Heart left ventricle (tissue), 16 donors: ENCODE data around the gene NOS1AP. TPM values are rescaled to one million over a fixed set of nuclear protein-coding genes. Genes with fewer than 3 reads are reported as not detected.
"Not testable (repeated sequence)": the region's sequence is repeated elsewhere in the genome, so short reads cannot be mapped to it uniquely, and the experiment has no call there.

Experiments used
- ATAC-seq, 4 donors: fragments of 200-7000 bp; cut with Tn5 transposase; one replicate each; pipeline ENCODE4 v1.9.1; 2020 to 2022; ENCODE audit warnings: moderate library complexity in 4 of 4, mild to moderate bottlenecking in 3 of 4, moderate number of reproducible peaks in 1 of 4
- DNase-seq, 5 donors: peaks; one replicate each; pipeline ENCODE4 v3.0.0-alpha.2; 2020
- H3K27ac ChIP-seq, 12 donors: fragments of 200-600 bp; sonication (generic) in 4 of 12; one replicate each; pipeline versions ENCODE4 v1.5.0 to v1.8.0; 2016 to 2022; ENCODE audit warnings: mild to moderate bottlenecking in 2 of 12
- H3K27me3 ChIP-seq, 9 donors: fragments of 200-600 bp; sonication (generic) in 2 of 9; one replicate each; pipeline versions ENCODE4 v1.5.1 to v1.8.0; 2016 to 2022; ENCODE audit warnings: mild to moderate bottlenecking in 3 of 9
- H3K36me3 ChIP-seq, 9 donors: fragments of 200-600 bp; sonication (generic) in 2 of 9; one replicate each; pipeline versions ENCODE4 v1.5.0 to v1.8.0; 2018 to 2022; ENCODE audit warnings: mild to moderate bottlenecking in 2 of 9
- H3K4me1 ChIP-seq, 12 donors: fragments of 200-600 bp; sonication (generic) in 4 of 12; one replicate each; pipeline versions ENCODE4 v1.5.0 to v1.8.0; 2016 to 2022; ENCODE audit warnings: mild to moderate bottlenecking in 3 of 12
- H3K4me3 ChIP-seq, 12 donors: fragments of 200-600 bp; sonication (generic) in 4 of 12; one replicate each; pipeline versions ENCODE4 v1.5.0 to v1.8.0; 2017 to 2022; ENCODE audit warnings: mild to moderate bottlenecking in 9 of 12, moderate library complexity in 4 of 12
- H3K9me3 ChIP-seq, 12 donors: fragments of 200-600 bp; sonication (generic) in 4 of 12; one replicate each; pipeline versions ENCODE4 v1.5.0 to v1.8.0; 2016 to 2022; ENCODE audit warnings: mild to moderate bottlenecking in 1 of 12
- POLR2A ChIP-seq, 2 donors: fragments of 450-650 bp; IDR thresholded peaks; one replicate each; pipeline ENCODE4 v1.6.1; 2017; ENCODE audit warnings: antibody characterized with exemption in 2 of 2, mild to moderate bottlenecking in 2 of 2, moderate library complexity in 2 of 2
- WGBS, 4 donors: extraction: QIAGEN DNeasy Blood & Tissue Kit in 2 of 4; methylation state at CpG; one replicate each; pipeline versions ENCODE4 v1.1.5 to v1.1.7; 2013 to 2018; 5-methylcytosine and 5-hydroxymethylcytosine counted together
- intact Hi-C, 10 donors: fragments of 100-400 bp; cut with DNase I; formaldehyde crosslinking; loops; one replicate each; pipeline versions ENCODE4 v1.11.1 to v1.14.2; 2022
- polyA plus RNA-seq, 2 donors: library from polyadenylated mRNA; stranded (reverse); fragments of 200-250 nt; gene quantifications; one replicate each; pipeline ENCODE4 v1.2.3, GENCODE V29; 2013
- total RNA-seq, 9 donors: library from RNA; depleted of rRNA in 2 of 9; stranded (reverse); fragments of >200 nt in 2 of 9; fragmentation: NEBNext Ultra II Directional in 3 of 9; extraction: Animal tissue kit (Norgen Biotek cat#: 25700) in 3 of 9; gene quantifications; one replicate each; pipeline versions ENCODE4 v1.1.0 to v1.2.4, GENCODE V29; 2016 to 2023
- TF ChIP-seq, protein P1 (sequence below), 12 donors: fragments of 200-600 bp; sonication (generic) in 4 of 12; IDR thresholded peaks; one replicate each; pipeline versions ENCODE4 v1.5.0 to v1.8.0; 2018 to 2022; ENCODE audit warnings: antibody characterized with exemption in 12 of 12, mild to moderate bottlenecking in 5 of 12
- donor health status: ischemic (EF 13 %, LVEDD 7.1; RV severe dilation, severe dysfunction).
- donor health status: healthy with polysubstance abuse.
- donor health status: DM: no; HTN: yes; CAD: no.
- donor health status: DM: no; HTN: no; CAD: no.
- donor health status: ischemic (EF 25% LVEDD 6.9; RV normal size, moderate dysfunction).
- donor health status: ischemic (EF 25% LVEDD 5.7; RV mildly dilated, moderate dysfunction).
- donor health status: healthy.
- donor health status: DM: yes; HTN: yes; CAD: no.
- donor health status: ischemic (EF 35%, LVEDD 5.7; RV mildly dilated, moderate dysfunction).
- donor health status: nonischemic (EF 11% LVEDD 7.7; RV severe dilation, severe dysfunction).
- donor health status: DM: yes; HTN: yes; CAD: no.
- donor health status: PGD.
- donor health status: ischemic (EF 29% LVEDD 5.4; RV normal size, mild dysfunction).
- donor health status: nonischemic (EF 23%, LVEDD 6.1; RV moderate dilation, normal function).

NOS1AP gene
- total and polyA plus RNA-seq, 11 donors, result 1.1 to 6.4 (median 4.3) TPM

DNA sequence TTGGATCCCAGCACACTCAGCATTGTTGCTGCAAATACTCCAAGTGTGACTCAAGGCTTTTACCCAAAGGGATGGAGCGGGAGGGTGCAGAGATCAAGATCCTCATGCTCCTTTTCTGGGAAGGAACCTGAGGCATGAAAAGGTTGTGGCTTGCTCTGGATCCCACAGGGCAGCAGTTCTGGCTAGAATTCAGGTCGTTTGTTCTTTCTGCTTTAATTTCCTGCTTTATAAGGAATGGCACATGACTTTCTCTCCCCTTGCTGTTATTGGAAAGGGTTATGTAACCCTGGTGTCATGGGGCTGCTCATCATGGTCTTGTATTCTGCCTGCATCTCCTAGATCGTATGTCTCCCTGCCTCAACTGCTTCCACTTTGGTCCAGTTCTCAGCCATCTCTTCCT, 101.6 kb downstream of the NOS1AP start:
- Histone ChIP-seq H3K27ac (no peak overlapping the region), H3K36me3 (no peaks in the 10 kb centered on the region), H3K9me3 (no peaks in the 10 kb centered on the region), H3K4me3 (no peak overlapping the region), H3K27me3 (no peaks in the 10 kb centered on the region), H3K4me1 (peaks cover 0 to 25% (median 9%) of the 10 kb centered on the region in 12 donors)
- ATAC-seq (no peak), DNase-seq (no peak)
- TF ChIP-seq POLR2A (IDR thresholded peaks at IDR 0.05), result no peak
- TF ChIP-seq, protein P1, sequence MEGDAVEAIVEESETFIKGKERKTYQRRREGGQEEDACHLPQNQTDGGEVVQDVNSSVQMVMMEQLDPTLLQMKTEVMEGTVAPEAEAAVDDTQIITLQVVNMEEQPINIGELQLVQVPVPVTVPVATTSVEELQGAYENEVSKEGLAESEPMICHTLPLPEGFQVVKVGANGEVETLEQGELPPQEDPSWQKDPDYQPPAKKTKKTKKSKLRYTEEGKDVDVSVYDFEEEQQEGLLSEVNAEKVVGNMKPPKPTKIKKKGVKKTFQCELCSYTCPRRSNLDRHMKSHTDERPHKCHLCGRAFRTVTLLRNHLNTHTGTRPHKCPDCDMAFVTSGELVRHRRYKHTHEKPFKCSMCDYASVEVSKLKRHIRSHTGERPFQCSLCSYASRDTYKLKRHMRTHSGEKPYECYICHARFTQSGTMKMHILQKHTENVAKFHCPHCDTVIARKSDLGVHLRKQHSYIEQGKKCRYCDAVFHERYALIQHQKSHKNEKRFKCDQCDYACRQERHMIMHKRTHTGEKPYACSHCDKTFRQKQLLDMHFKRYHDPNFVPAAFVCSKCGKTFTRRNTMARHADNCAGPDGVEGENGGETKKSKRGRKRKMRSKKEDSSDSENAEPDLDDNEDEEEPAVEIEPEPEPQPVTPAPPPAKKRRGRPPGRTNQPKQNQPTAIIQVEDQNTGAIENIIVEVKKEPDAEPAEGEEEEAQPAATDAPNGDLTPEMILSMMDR (IDR thresholded peaks at IDR 0.05), result no peak
- WGBS, 4 donors, result 59 to 64% (median 63%) methylated on average over 3 of the region's 3 CpGs
- intact Hi-C loops, result no loop called here

DNA sequence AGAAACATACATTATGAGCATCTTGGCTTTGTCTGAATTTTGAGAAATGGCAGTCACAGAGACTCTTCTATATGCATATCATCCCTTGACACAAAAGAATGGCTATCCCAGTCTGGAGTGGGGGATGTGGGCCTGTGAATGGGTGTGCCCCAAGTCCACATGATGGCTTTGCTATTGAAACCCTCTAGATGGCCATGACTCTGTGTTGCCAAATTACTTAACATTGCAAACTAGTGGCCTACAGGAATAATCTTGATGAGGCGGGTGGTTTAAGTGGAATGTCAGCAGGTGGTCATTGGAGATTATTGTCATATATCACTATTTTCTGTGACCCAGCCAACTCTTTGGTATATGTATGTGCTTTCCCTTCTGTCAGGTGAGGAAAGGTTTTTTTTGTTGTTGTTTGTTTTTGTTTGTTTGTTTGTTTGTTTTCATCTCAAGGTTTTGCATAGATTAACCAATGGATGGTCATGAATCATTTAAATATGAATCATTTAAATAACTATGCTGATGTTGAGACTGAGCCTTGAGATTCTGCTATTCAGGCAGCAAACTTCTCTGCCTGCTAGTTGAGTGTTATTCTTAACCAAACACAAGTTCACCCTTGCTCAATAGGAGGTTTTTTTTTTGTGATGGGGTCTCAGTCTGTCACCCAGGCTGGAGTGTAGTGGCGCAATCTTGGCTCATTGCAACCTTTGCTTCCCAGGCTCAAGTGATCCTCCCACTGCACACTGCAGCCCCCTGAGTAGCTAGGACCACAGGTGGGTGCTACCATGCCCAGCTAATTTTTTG, 103.0 kb downstream of the NOS1AP start:
- intact Hi-C loops, result no loop called here
- no peaks in the 10 kb centered on the region for H3K27me3 ChIP-seq

GRCh38 chr1:162173607-162174006, 104.1 kb downstream of the NOS1AP start:
- WGBS, 4 donors, result 95 to 98% (median 97%) methylated on average over 1 of the region's 1 CpG
- H3K4me3 ChIP-seq, DNase-seq, H3K9me3 ChIP-seq, H3K36me3 ChIP-seq, intact Hi-C loops, H3K27me3 ChIP-seq, ATAC-seq, H3K27ac ChIP-seq: not testable (repeated sequence)
- H3K4me1 ChIP-seq, result peaks cover 0 to 20% (median 4%) of the 10 kb centered on the region in 12 donors

More for the DNA sequence above, 103.0 kb downstream of the NOS1AP start:
- Histone ChIP-seq H3K27ac (no peak overlapping the region), H3K9me3 (no peaks in the 10 kb centered on the region), H3K36me3 (no peaks in the 10 kb centered on the region), H3K4me3 (no peak overlapping the region), H3K4me1 (peaks cover 0 to 24% (median 9%) of the 10 kb centered on the region in 12 donors)
- TF ChIP-seq POLR2A (IDR thresholded peaks at IDR 0.05), result no peak
- TF ChIP-seq, protein P1 (IDR thresholded peaks at IDR 0.05), result no peak
- DNase-seq (no peak), ATAC-seq (no peak)
- WGBS, 4 donors, result 93 to 98% (median 95%) methylated on average over 2 of the region's 2 CpGs

DNA sequence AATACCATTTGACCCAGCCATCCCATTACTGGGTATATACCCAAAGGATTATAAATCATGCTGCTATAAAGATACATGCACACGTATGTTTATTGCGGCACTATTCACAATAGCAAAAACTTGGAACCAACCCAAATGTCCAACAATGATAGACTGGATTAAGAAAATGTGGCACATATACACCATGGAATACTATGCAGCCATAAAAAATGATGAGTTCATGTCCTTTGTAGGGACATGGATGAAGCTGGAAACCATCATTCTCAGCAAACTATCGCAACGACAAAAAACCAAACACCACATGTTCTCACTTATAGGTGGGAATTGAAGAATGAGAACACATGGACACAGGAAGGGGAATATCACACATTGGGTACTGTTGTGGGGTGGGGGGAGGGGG, 104.5 kb downstream of the NOS1AP start:
- H3K27ac ChIP-seq, H3K27me3 ChIP-seq, ATAC-seq, DNase-seq, H3K9me3 ChIP-seq, H3K4me3 ChIP-seq, H3K36me3 ChIP-seq, intact Hi-C loops: not testable (repeated sequence)
- peaks cover 0 to 19% (median 1%) of the 10 kb centered on the region in 12 donors for H3K4me1 ChIP-seq
- whole genome bisulfite sequencing, 4 donors, result 92 to 100% (median 99%) methylated on average over 2 of the region's 4 CpGs

- no peak for ATAC-seq
Observed at GRCh38 chr1:162175379-162176081, 106.0 kb downstream of the NOS1AP start.

More at GRCh38 chr1:162175379-162176081, 106.0 kb downstream of the NOS1AP start:
- Histone ChIP-seq H3K27me3 (no peaks in the 10 kb centered on the region), H3K4me1 (peaks cover 0 to 8% (median 0%) of the 10 kb centered on the region in 12 donors), H3K27ac (no peak overlapping the region), H3K36me3 (no peaks in the 10 kb centered on the region), H3K9me3 (no peaks in the 10 kb centered on the region), H3K4me3 (no peak overlapping the region)
- no peak for DNase-seq
- no peak for TF ChIP-seq POLR2A (IDR thresholded peaks at IDR 0.05)
- TF ChIP-seq, protein P1 (IDR thresholded peaks at IDR 0.05), result no peak
- WGBS, 4 donors, result 48 to 58% (median 49%) methylated on average over 9 of the region's 9 CpGs
- intact Hi-C loops, result no loop called here
